ENCODE data around the gene CD47.
A peak's percentile ranks its signal among the peaks of the same experiment; 100 is the strongest.

CD47 gene

GRCh38 chr3:108090701-108091497 is at the start of gene CD47:
TSS of gene CD47 (minus strand) at chr3:108091031. CDS start at chr3:108090908, 123 bp downstream.
- peak; percentile 58 for DNase-seq

DNA sequence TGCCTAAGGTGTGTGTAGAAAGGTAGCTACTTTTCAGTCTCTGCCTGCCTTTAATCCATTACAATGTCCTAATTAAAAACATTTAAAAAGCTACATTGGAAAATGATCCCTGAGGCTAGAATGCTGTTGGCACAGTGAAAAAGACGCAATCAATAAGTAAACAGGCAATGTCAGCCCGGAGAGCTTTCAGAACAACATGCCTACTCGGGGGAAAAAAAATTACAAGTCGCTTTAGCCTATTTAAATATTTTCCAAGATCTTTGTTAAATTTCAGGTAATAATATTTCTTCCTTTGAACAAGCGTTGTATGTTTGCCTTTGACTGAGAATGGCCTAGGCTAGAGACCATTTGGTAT is 46.6 kb upstream of the CD47 start:
- no peak for DNase-seq

- no peak for DNase-seq
Measured at GRCh38 chr3:108136561-108137459, 46.0 kb upstream of the CD47 start.

- no peak for DNase-seq
Measured at GRCh38 chr3:108134555-108134880, 43.7 kb upstream of the CD47 start.

- DNase-seq = no peak
Measured at GRCh38 chr3:108133858-108134554, 43.2 kb upstream of the CD47 start.

- DNase-seq = no peak
Measured at GRCh38 chr3:108133048-108133369, 42.2 kb upstream of the CD47 start.

GRCh38 chr3:108131475-108132134 is 40.8 kb upstream of the CD47 start:
- DNase-seq = no peak

DNA sequence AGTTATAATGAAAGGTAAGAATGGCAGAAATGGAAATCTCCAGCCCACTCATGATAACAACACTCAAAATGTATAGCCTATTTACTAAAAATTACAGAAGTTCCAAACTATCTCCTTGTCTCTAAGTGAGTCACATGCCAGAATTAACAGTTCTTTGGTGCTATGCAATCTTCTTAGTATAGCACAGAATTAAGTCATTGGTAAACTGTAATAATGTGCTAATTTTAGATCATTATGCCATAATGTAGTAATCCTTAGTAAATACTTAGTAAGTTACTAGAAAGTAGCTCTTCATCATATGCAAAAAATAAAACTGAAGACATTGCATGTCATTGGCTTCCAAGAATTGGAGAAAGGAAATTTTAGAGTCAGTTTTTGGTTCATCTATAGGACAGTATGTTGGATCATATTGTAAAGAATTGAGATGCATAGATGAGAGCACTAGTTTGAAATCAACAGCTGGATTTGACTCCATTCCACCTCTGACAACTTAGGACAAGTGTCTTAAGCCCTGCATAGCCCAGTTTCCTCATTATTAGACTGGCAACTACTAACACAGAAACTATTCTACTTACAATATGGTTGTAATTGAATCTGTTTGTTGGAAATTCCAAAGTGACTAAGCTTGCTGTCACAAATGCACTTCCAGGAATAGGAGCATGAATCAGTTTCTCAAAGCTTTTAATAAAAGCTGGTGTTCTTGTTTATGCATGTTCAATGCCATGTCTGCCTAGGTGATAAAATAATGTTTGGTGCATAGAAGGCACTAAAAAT is 40.1 kb upstream of the CD47 start:
- no peak for DNase-seq

- DNase-seq = no peak
Measured at GRCh38 chr3:108130236-108130635, 39.4 kb upstream of the CD47 start.

- DNase-seq = no peak
Measured at GRCh38 chr3:108127301-108127988, 36.6 kb upstream of the CD47 start.

GRCh38 chr3:108126348-108126747 is 35.5 kb upstream of the CD47 start:
- no peak for DNase-seq

- DNase-seq = no peak
Measured at GRCh38 chr3:108125550-108126071, 34.8 kb upstream of the CD47 start.

DNA sequence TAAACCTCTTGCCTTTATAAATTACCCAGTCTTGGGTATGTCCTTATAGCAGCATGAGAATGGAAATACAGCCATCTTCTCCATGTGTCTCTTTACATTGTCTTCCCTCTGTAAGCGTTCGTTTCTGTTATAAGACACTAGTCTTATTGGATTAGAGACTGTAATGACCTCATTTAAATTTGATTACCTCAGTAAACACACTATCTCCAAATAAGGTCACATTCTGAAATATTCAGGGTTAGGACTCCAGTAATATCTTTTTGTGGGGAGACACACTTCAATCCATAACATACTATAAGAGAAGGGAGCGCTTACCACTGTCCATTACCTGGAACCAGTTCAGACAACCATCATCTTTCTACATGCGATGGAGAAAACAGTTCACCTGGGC is 34.3 kb upstream of the CD47 start:
- no peak for DNase-seq

- no peak for DNase-seq
Measured at GRCh38 chr3:108124337-108125152, 33.7 kb upstream of the CD47 start.

GRCh38 chr3:108123326-108123725 is 32.5 kb upstream of the CD47 start:
- no peak for DNase-seq

GRCh38 chr3:108122276-108122675 is 31.4 kb upstream of the CD47 start:
- no peak for DNase-seq

- DNase-seq = no peak
Measured at GRCh38 chr3:108119398-108120104, 28.7 kb upstream of the CD47 start.

DNA sequence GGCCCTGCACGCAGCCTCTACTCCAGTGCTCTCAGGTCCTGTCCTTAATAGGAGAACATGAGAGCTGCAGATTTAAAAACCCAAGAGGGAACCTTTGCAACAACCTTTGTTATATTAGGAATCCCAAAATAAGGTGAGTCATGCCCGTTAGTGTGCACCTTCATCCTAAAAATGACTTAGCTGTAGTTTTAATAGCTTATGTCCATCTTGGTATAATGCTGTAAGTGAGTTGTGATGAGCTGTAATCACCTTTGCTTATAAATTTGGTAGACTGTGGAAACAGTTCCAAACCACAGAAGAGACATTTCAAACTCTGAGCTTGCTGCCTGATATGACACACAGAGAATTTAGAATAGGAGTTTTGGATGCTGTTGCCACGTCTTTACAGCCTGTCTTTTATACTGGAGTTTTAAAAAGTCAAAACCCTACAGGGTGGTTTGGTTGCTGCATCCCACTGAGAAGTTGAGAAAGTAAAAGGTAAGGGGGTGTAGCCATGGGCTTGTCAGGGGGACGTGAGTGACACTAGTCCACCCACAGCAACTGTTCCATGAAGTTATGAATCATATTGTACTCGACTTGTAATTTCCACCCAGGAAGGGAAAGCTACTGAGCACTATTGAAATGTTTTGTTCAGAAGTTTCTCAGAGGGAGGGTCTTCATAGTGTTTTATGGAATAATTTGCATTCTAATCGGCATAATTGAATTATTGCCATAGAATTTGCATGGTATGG is 27.4 kb upstream of the CD47 start:
- no peak for DNase-seq

DNA sequence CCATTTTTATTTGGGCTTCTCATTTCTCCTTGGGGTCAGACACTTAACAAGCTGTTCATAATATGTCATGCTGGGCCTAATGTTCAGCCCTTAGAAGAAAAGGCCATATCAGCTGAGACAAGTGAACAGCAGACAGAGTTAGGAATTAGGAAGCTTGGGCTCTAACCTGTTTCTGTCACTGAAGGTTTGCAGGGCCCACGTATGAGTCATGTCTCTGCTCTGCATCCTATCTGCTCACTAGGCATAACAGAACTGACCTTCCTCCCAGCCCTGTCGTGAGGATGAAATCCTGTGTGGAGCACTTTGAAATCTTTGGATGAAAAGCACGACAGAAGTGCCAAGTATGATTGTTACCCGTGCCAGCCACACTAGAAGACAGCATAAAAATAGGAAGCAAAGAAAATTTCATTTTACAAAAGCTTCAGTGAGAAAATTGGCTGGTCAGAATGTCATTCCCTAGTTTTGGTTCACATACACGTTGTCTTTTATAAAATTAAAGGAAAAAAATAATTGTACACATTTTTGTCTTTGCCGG is 26.5 kb upstream of the CD47 start:
- DNase-seq = no peak
